Ramos (cell line): ENCODE measurements around the gene VPS9D1.
"Not testable (repeated sequence)": the region's sequence is repeated elsewhere in the genome, so short reads cannot be mapped to it uniquely, and the experiment has no call there.

Experiments used
- in situ Hi-C: fragments of 300-500 bp; cut with MboI; formaldehyde crosslinking; loops from one replicate; pipeline ENCODE4 v1.14.3; 2022; ENCODE audit warnings: low sequenced_read_pairs; ENCODE audit not compliant: unreplicated experiment

Gene VPS9D1

GRCh38 chr16:89695875-89696669, 24.6 kb downstream of the VPS9D1 start:
- in situ Hi-C loops: no loop called here

- in situ Hi-C loops: no loop called here
Observed at GRCh38 chr16:89695086-89695874, 25.4 kb downstream of the VPS9D1 start.

- in situ Hi-C loops: not testable (repeated sequence)
Observed at GRCh38 chr16:89694784-89695085, 26.0 kb downstream of the VPS9D1 start.

- in situ Hi-C loops: no loop called here
Observed at GRCh38 chr16:89693931-89694783, 26.5 kb downstream of the VPS9D1 start.

- in situ Hi-C loops: no loop called here
Observed at GRCh38 chr16:89693289-89693731, 27.4 kb downstream of the VPS9D1 start.

GRCh38 chr16:89691986-89692569, 28.6 kb downstream of the VPS9D1 start:
- in situ Hi-C loops: no loop called here

- in situ Hi-C loops: no loop called here
Observed at GRCh38 chr16:89691231-89691985, 29.3 kb downstream of the VPS9D1 start.

- in situ Hi-C loops: no loop called here
Observed at GRCh38 chr16:89690392-89690901, 30.3 kb downstream of the VPS9D1 start.

GRCh38 chr16:89689621-89690020, 31.1 kb downstream of the VPS9D1 start:
- in situ Hi-C loops: not testable (repeated sequence)

GRCh38 chr16:89689142-89689541, 31.6 kb downstream of the VPS9D1 start:
- in situ Hi-C loops: no loop called here

- in situ Hi-C loops: no loop called here
Observed at GRCh38 chr16:89688395-89688794, 32.3 kb downstream of the VPS9D1 start.

- in situ Hi-C loops: no loop called here
Observed at GRCh38 chr16:89687092-89687940, 33.4 kb downstream of the VPS9D1 start.

- in situ Hi-C loops: no loop called here
Observed at GRCh38 chr16:89686520-89687091, 34.1 kb downstream of the VPS9D1 start, which contains the start of gene CDK10. CDK10 (plus strand) TSS chr16:89686689; CDS start chr16:89686711, 22 bp downstream.

- in situ Hi-C loops: no loop called here
Observed at GRCh38 chr16:89685916-89686315, 34.8 kb downstream of the VPS9D1 start.

- in situ Hi-C loops: no loop called here
Observed at GRCh38 chr16:89678258-89678657, 42.4 kb downstream of the VPS9D1 start.

GRCh38 chr16:89672177-89672941, 48.3 kb downstream of the VPS9D1 start:
- in situ Hi-C loops: no loop called here

GRCh38 chr16:89671565-89671964, 49.1 kb downstream of the VPS9D1 start:
- in situ Hi-C loops: not testable (repeated sequence)
